Effector CD8-positive, alpha-beta T cell (primary cell): ENCODE measurements around the gene SMTN.

Experiments used
- DNase-seq: peaks from one replicate; lab custom pipeline; 2025; lab: John Stamatoyannopoulos, UW

SMTN gene

DNA sequence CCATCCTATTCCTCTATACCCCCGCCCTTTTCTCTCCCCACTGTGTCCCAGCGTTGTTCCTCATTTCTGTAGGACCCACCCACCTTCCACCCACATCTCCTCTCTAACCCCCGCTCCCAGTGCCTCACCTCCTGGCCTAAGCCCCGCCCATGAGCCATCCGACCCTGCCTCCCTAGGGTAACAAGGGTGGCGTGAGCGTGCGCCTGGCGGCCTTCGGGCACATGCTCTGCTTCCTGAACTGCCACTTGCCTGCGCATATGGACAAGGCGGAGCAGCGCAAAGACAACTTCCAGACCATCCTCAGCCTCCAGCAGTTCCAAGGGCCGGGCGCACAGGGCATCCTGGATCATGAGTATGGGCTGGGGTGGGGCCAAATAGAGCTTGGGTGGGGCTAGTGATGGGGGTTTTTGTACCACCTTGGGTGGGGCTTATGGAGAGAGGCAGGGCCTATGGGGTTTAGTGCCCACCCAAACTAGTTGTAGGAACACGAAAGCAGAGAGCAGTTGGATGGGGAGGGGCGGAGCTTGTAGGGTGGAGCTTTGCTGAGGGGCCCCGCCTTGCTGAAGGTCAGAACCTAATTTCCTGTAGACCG is 46.2 kb downstream of the SMTN start:
- no peak for DNase-seq

DNA sequence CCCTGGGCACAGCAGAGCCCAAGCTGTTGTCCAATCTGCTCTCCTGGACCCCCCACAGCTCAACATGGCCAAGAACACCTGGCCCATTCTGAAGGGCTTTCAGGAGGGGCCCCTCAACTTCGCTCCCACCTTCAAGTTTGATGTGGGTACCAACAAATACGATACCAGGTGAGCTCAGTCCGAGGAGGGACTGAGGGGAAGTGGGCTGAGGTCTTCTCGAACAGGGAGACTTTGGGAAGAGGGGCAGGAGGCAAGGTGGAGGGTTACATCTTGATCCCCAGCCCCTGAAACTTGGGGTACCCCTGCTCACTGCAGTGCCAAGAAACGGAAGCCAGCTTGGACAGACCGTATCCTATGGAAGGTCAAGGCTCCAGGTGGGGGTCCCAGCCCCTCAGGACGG is 47.0 kb downstream of the SMTN start:
- DNase-seq: no peak

DNA sequence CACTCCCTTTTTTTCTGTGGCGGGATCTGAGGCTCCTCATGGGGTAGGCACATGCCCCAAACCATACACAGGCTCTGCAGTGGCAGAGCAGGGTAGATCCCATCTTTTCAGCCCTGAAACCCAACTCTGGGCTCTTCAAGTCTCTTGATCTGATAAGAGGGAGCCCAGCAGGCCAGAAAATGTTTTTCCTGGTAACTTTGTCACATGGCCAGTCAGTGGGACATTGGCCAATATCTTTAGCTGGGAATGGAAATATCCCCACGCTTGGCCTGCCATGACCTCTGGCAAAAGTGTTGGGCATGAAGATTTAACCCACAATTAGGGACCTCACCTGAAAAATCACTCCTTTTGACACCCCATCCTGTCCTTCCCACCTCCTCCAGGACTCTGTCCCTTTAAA is 49.8 kb downstream of the SMTN start:
- no peak for DNase-seq

DNA sequence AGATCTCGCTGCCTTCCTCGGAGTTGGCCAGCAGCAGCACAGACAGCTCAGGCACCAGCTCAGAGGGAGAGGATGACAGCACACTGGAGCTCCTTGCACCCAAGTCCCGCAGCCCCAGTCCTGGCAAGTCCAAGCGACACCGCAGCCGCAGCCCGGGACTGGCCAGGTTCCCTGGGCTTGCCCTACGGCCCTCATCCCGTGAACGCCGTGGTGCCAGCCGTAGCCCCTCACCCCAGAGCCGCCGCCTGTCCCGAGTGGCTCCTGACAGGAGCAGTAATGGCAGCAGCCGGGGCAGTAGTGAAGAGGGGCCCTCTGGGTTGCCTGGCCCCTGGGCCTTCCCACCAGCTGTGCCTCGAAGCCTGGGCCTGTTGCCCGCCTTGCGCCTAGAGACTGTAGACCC is 52.8 kb downstream of the SMTN start:
- DNase-seq: no peak

DNA sequence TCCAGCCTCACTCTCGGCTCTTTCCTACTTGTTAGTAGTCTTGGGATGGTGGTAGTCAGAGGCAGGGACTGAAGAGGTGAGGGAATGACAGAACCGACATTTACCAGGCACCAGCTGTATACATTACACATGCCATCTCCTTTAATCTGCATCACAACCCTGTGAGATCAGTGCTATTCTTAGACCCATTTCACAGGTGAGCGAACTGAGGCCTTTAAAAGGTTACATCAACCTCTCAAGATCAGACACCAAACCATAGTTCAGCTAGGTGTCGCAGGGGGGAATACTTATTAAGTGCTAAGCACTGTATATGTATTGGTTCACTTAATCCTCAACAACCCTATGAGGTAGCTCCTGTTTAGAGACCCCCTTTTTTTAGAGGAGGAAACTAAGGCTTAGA is 53.6 kb downstream of the SMTN start:
- DNase-seq: no peak

DNA sequence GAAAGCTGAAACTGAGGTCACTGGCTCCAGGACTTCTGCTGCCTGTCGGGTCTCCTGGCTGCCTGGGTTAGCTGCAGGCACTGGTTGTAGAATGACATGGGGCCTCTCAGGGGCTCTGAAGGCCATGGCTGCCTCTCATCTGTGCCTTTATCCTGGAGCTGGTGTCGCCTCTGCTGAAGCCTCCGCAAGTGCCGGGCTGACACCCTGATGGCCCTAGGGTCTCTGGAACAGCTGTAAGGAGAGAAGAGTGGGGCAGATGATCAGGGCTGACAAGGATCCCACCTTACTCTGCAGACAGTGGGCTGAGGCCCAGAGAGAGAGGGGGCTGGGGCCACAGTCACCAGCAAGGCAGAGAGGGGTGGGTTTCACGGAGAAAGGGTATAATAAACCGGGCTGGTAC is 54.6 kb downstream of the SMTN start:
- no peak for DNase-seq

DNA sequence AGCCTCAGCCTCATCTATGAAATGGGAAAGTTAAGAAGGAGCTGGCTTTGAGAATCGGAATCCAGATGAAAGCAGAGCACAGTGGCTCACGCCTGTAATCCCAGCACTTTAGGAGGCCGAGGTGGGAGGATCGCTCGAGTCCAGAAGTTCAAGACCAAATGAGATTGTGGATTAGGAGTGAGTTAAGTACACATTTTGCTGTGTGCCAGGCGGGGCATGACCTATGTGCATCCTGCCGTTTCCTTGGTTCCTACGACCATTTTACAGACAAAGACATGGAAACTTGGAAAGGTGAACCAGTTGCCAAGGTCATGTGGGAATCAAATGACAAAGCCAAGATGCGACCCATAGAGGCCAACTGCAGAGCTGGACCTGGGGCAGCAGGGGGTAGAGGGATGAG is 55.0 kb downstream of the SMTN start:
- DNase-seq: no peak

DNA sequence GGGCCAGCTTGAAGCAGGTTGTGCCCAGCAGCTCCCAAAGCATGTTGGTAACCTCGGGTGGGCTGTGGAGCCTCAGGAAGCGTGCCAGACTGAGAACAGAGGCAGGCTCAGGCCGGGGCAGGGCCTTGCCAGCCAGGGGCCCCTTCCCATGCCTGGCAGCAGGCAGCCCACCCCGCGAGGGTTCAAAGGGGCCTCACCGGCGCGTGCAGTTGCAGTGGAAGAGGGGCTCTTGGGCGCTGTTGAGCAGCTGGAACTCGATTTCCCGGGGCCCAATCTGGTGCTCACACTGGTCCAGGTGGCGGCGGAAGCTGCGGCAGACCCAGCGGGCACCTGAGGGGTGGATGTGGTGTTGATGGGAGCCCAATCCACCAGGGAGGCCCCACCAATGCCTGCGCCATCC is 55.6 kb downstream of the SMTN start:
- no peak for DNase-seq

DNA sequence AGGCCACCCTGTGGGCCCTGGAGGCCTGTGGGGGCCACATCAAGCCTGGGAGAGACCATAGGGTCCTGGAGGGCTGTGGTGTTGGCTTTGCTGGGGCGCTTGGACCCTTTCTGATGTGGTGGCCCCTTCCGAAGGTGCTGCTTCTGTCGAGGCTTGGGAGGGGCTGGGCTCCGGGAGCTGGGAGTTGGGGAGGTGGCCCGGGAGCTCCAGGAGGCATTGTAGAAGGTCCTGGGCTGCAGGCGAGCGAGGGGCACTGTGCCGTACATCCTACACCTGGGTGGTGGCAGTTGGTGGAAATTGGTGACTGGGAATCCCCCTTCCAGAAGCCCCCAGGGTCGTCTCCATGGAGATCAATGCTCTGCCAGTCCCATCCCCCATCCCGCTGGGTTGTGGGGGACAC is 56.6 kb downstream of the SMTN start:
- DNase-seq: no peak

DNA sequence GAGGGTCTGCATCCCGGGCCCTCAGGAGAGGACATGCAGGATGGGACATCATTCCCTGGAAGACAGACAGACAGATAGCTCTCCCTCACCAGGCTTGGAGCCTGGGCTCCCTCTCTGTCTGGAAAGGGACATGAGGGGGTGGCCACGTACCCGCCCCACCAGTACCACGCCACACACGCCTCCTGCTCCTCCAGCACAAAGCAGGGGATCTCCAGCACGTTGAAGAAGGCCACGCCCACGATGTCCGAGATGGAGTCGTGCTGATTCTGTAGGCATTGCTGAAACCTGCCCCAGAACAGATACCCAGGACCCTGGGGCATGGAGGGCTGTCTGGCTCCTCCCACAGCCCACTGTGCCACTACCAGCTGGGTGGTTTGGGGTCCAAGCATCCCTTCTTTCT is 57.0 kb downstream of the SMTN start:
- no peak for DNase-seq

DNA sequence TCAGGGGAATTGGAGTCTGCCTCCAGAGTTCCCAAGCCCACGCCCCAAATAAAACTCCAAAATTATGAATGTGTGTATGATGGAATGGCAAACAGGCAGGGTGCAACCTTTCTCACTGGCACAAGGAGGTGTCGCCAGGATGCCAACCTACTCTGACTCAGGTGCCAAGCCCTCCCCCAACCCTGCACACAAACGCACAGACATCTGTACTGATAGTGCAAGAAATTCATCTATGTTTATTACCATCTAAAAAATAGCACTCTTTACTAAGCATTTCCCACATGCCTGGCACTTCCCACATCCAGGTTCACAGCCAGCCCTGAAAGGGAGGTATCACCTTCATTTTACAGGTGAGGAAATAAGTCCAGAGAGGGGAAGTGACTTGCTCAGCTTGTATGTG is 57.9 kb downstream of the SMTN start:
- no peak for DNase-seq

DNA sequence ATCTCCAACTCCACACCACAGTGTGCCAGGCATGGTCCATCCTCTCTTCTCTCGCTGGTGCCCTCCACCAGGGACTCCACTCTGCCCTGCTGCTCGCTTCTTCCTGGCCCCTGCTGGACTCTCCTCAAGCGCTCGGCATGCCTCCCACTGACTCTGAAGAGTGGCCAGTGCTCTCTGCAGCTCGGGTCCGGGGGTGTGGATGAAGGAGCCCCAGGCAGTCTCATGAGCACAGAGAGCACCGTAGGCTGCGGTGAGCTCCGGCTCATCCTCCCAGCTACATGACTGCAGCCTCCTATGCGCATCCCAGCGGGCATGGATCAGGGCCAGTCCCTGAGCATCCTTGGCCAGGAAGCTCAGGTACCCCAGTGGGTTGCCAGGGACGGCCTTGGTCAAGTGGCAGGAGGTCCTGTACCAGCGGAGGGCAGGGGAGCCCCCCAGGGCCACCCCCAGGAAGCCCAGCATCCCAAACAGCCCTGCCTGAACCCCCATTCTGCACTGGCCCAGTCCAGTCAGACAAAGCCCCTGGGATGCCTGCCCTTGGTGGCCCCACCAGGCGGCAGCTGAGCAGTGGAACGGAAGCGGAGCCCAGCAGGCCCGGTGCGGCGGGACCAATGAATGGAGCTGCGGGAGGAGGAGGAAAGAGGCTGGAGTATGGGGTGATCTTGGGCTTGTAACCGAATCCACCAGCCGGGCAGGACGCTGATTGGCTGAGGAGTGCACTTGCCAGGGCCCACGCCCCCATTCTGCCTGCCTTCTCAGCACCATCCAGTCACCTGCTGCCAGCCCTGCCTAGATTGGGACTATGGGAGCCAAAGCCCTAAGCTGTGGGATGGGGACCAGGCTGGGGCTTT is 59.0 kb downstream of the SMTN start, which contains the start of gene PLA2G3:
TSS of gene PLA2G3 (minus strand) at position 643 of the 851 bp plus-strand sequence. CDS start at position 489, 154 bp downstream.
- no peak for DNase-seq

DNA sequence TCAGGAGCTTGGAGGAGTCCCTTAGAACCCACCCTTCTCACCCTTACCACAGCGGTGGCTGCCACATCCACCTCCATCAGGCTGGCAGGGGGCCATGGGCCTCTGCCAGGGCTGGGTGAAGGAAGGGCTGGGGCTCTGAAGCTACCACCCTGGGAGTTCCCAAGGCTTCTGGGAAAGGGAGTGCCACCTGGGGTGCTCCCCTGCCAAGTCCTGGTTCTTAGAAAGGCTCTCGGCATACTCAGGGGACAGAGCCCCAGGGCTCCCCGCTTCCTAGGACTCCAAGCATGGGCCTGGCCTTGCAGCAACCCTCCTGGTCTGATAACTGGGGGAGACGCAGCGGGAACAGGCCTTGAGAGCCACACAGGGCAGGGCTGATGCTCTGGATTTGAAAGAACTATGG is 59.6 kb downstream of the SMTN start:
- DNase-seq: no peak

DNA sequence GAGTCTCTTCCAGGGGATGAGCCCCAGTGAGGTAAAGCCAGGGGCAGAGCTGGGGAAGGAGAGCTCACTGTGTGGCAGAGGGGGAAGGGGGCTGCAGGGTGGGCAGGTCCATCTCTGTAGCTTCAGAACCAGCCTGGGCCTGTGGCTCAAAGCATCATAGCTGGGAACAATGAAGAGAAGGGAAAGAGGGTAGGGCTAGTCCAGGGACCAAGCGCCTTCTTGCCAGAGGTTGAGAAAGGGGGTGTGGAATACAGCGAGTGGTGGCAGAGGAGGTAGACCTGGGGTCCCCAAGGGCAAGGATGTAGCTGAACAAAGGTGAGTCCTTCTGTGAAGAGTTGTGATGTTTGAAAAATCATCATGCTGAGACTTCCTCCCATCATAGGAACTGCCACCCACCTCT is 60.4 kb downstream of the SMTN start:
- no peak for DNase-seq

DNA sequence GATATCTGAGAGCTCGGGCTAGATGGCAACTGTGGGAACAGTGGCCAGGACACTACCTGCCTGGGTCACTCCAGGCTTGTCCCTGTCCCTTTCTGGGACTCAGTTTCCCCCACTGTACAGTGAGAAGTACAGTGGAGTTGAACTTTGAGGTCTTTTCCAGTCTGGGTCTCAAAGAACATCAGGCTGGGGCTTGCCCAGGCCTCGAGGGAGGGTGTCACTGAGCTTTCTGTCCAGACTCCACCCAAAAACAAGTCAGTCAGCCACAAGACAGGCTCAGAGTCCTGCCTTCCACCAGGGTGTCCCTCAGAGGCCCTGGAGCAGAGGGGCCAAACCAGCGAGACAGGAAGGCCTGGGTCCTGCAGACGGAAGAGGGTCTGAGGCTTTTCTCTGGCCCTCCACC is 61.2 kb downstream of the SMTN start:
- no peak for DNase-seq

DNA sequence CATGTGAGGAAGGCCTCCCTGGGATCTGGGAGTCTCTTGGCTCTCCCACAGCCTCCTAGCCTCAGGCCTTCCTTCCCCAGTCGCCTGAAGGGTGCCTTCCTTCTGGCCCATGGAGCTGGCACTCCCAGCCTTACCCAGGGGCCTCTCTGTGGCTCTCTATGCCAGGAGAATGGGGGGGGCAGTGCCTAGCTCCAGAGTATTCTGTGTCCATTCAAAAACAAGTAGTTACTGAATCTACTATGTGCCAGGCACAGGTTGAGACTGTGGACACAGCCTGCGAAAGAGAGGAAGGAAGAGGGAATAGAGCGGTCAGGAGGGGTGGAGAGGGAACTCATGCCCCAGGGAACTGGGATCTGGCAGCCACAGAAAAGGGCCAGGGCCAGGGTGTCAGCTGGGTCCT is 61.9 kb downstream of the SMTN start:
- no peak for DNase-seq

DNA sequence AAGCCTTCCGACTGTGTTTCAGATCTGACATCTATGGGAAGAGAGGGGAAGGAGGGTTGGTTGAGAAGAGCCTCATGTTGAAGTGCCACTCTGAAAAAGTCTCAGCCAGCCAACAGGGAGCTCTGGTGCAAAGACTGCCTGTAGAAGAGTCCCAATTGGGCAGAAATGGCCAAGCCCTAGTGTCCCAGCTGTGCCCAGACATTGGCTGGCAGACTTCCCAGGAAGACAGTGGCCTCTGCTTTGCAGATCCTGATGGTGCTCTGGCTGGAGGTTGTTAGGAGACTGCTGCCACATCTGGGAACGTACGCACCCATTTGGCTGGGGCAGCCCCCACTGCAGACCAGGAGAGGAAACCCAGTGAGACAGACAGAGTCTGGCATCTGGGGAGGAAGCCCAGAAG is 62.4 kb downstream of the SMTN start:
- no peak for DNase-seq

DNA sequence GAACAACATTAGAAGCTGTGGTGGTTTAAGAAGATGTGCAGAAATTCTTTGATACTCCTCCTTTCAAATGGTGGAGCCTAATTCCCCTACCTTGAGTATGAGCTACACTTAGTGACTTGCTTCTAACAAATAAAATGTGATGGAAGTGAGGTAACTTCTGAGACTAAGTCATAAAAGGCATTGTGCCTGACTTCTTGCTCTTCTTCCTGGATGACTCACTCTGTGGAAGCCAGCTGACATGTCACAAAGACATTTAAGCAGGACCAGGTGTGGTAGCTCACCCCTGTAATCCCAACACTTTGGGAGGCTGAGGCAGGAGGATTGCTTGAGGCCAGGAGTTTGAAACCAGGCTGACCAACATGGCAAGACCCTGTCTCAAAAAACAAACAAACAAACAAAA is 63.1 kb downstream of the SMTN start:
- DNase-seq: no peak

DNA sequence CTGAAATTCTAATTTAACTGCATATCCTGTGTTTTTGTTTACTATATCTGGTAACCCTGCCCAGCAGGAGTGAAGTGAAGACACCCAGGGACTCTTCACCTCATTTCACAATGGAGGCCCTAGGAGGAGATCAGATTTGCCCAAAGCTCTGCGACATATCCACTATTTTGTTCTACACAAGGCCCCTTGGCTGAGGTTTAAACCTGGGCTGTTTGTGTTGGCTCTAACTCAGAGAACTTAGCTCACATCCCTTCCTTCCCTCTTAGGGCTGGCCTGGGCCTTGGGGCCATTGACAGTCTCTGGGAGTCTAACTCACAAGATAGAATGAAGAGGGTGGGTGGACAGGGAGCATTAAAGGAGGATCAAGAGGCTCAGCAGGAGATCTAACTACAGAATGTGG is 67.4 kb downstream of the SMTN start:
- no peak for DNase-seq

DNA sequence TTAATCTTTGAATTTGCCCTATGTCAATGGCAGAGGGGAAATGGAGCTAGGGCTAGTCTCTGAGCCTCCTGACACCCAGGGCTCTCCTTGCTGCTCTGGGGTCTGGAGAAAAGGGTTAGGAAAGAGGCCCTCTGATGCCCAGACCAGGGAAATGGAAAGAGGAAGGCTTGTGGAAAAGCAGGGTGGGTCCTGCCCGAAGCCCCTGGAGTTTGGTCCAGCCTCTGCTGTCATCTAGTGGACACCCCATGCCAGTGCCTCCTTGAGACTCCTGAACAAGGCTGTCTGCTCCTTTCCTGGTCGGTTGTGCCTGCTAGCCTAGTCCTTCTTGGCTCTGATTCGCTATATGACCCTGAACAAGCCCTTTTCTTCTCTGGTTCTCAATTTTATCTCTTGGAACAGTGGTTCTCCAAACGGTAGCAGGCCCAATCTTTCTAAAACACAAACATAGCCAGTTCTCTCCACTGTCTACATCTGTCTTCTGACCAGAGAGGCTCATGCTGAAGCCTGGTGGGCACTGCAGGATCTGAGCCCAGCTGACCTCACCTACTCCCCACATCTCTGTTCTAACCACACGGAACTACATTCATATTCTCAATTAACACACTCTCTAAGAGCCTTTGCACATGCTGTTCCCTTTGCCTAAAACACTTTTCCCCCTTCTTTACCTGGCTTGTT is 68.0 kb downstream of the SMTN start:
- no peak for DNase-seq

DNA sequence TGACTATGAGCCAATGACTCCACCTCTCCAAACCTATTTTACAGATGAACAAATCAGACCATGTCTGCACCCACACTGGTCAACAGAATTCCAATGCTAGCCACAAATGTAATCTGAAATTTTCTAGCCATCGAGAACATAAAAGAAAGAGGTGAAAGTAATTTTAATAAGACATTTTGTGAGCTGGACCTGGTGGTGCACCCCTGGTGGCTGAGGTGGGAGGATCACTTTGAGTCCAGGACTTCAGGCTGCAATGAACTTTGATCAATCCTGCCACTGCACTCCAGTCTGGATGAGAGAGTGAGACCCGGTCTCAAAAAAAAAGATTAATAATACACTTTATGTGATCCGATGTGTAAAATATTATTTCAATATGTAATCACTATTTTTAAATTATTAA is 69.5 kb downstream of the SMTN start:
- DNase-seq: no peak

DNA sequence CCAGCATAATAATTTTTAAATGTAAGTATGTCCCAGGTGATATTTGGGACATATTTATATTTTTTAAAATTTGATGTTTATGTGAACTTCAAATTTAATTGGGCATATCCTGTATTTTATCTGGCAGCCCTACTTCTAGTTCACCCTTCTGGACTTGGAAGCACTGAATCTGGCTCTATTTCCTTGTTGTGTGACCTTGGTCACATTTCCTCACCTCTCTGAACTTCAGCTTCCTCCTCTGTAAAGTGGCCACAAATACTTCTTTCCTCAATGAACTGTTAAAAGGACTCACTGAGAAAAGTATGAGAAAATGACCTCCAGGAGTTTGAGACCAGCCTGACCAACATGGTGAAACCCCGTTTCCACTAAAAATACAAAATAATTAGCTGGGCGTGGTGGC is 70.8 kb downstream of the SMTN start:
- no peak for DNase-seq

DNA sequence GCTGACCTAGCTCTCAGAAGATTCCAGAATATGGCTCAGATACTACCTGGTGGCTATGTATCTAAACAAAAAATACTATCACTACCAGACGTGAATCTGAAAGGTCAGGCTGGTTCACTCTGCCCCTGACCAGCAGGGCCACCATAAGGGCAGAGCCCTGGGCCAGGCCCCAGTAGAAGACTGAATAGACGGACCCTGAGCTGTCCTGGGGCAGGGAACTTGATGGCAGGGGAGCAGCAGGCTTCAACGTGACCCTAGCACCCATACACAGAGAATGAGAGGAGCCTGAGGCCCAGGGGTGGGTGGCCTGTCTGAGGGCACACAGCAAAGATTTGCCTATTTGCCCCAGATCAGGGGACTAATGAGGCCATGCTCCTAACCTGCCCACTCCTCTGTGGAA is 72.2 kb downstream of the SMTN start:
- DNase-seq: no peak
